ENCODE data around the gene LGALS4. TPM values are rescaled to one million over a fixed set of nuclear protein-coding genes. Genes with fewer than 3 reads are reported as not detected.
"Not testable (repeated sequence)": the region's sequence is repeated elsewhere in the genome, so short reads cannot be mapped to it uniquely, and the experiment has no call there.

LGALS4 gene
- total and polyA plus RNA-seq, 2 donors from 2014 or later, result 1.2 to 12.2 TPM

GRCh38 chr19:38763795-38764220 lies 48.9 kb downstream of the LGALS4 start:
- H3K9me3 ChIP-seq (ENCODE audit: control insufficient read depth in 2 of 3, insufficient read depth in 1 of 3, low read length in 3 of 3), result no peaks in the 10 kb centered on the region
- intact Hi-C loops (cut with DNase I), result no loop called here
- FAIRE-seq (peak; percentile 90), DNase-seq (peak in 1 of 5 donors; percentile 29)
- H3K27ac ChIP-seq (ENCODE audit: low read depth in 2 of 2, low read length in 2 of 2), result peak overlapping the region; percentile 7 to 37
- no peaks in the 10 kb centered on the region for H3K27me3 ChIP-seq (ENCODE audit: control insufficient read depth, insufficient read depth, low read length)
- no peak overlapping the region for H3K4me3 ChIP-seq (ENCODE audit: low read length in 3 of 3)
- peaks cover 0 to 5% (median 0%) of the 10 kb centered on the region in 3 donors for H3K4me1 ChIP-seq (ENCODE audit: control insufficient read depth in 2 of 3, insufficient read depth in 2 of 3, low read depth in 1 of 3, low read length in 3 of 3)
- no peak for TF ChIP-seq CTCF (IDR thresholded peaks at IDR 0.05; ENCODE audit: borderline replicate concordance, extremely low read depth, insufficient read depth)
- H3K36me3 ChIP-seq (ENCODE audit: control insufficient read depth in 2 of 3, insufficient read depth in 3 of 3, low read length in 3 of 3), result no peaks in the 10 kb centered on the region
- H3K9ac ChIP-seq (ENCODE audit: low read length in 3 of 3), result no peak overlapping the region

GRCh38 chr19:38761884-38762389 lies 50.8 kb downstream of the LGALS4 start:
- H3K4me3 ChIP-seq (ENCODE audit: low read length in 3 of 3); H3K36me3 ChIP-seq (ENCODE audit: control insufficient read depth in 2 of 3, insufficient read depth in 3 of 3, low read length in 3 of 3); H3K27ac ChIP-seq (ENCODE audit: low read depth in 2 of 2, low read length in 2 of 2); H3K4me1 ChIP-seq (ENCODE audit: control insufficient read depth in 2 of 3, insufficient read depth in 2 of 3, low read depth in 1 of 3, low read length in 3 of 3); FAIRE-seq; intact Hi-C loops (cut with DNase I); H3K27me3 ChIP-seq (ENCODE audit: control insufficient read depth, insufficient read depth, low read length); H3K9me3 ChIP-seq (ENCODE audit: control insufficient read depth in 2 of 3, insufficient read depth in 1 of 3, low read length in 3 of 3); DNase-seq; H3K9ac ChIP-seq (ENCODE audit: low read length in 3 of 3): not testable (repeated sequence)

- H3K9me3 ChIP-seq (ENCODE audit: control insufficient read depth in 2 of 3, insufficient read depth in 1 of 3, low read length in 3 of 3); DNase-seq; intact Hi-C loops (cut with DNase I); H3K4me3 ChIP-seq (ENCODE audit: low read length in 3 of 3); H3K9ac ChIP-seq (ENCODE audit: low read length in 3 of 3); FAIRE-seq; H3K27me3 ChIP-seq (ENCODE audit: control insufficient read depth, insufficient read depth, low read length); H3K27ac ChIP-seq (ENCODE audit: low read depth in 2 of 2, low read length in 2 of 2); H3K4me1 ChIP-seq (ENCODE audit: control insufficient read depth in 2 of 3, insufficient read depth in 2 of 3, low read depth in 1 of 3, low read length in 3 of 3); H3K36me3 ChIP-seq (ENCODE audit: control insufficient read depth in 2 of 3, insufficient read depth in 3 of 3, low read length in 3 of 3): not testable (repeated sequence)
Observed at GRCh38 chr19:38760805-38761517, 51.8 kb downstream of the LGALS4 start.

DNA sequence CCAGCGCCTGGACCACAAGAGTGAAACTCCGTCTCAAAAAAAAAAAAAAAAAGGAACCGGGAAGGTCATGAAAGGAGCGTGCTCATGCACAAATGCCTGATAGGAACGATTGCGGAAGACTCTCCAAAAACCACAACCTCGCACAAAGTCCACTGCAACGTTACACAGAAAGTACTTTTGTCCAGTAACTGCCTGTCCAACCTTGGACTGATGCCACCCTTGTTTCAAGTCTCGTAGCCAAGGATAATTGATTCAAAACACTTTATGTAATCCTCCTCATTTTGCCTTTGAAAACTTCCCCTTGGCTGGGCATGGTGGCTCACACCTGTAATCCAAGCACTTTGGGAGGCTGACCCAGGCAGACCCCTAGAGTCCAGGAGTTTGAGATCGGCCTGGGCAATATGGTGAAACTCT lies 53.1 kb downstream of the LGALS4 start:
- peaks cover 0 to 5% (median 0%) of the 10 kb centered on the region in 3 donors for H3K4me1 ChIP-seq (ENCODE audit: control insufficient read depth in 2 of 3, insufficient read depth in 2 of 3, low read depth in 1 of 3, low read length in 3 of 3)
- H3K4me3 ChIP-seq (ENCODE audit: low read length in 3 of 3), result no peak overlapping the region
- intact Hi-C loops (cut with DNase I), result loop anchor here (10.0 kb wide), 1 partner anchor 45 kb away; no protein-coding TSS in a partner anchor
- H3K27me3 ChIP-seq (ENCODE audit: control insufficient read depth, insufficient read depth, low read length), result no peaks in the 10 kb centered on the region
- H3K27ac ChIP-seq (ENCODE audit: low read depth in 2 of 2, low read length in 2 of 2), result peak overlapping the region; percentile 83 to 85
- FAIRE-seq, result no peak
- DNase-seq, result no peak
- no peaks in the 10 kb centered on the region for H3K36me3 ChIP-seq (ENCODE audit: control insufficient read depth in 2 of 3, insufficient read depth in 3 of 3, low read length in 3 of 3)
- TF ChIP-seq CTCF (IDR thresholded peaks at IDR 0.05; ENCODE audit: borderline replicate concordance, extremely low read depth, insufficient read depth), result no peak
- no peak overlapping the region for H3K9ac ChIP-seq (ENCODE audit: low read length in 3 of 3)
- no peaks in the 10 kb centered on the region for H3K9me3 ChIP-seq (ENCODE audit: control insufficient read depth in 2 of 3, insufficient read depth in 1 of 3, low read length in 3 of 3)

GRCh38 chr19:38754196-38754595 lies 58.5 kb downstream of the LGALS4 start:
- not testable (repeated sequence) for H3K27ac ChIP-seq (ENCODE audit: low read depth in 2 of 2, low read length in 2 of 2); H3K27me3 ChIP-seq (ENCODE audit: control insufficient read depth, insufficient read depth, low read length); H3K9me3 ChIP-seq (ENCODE audit: control insufficient read depth in 2 of 3, insufficient read depth in 1 of 3, low read length in 3 of 3); H3K4me1 ChIP-seq (ENCODE audit: control insufficient read depth in 2 of 3, insufficient read depth in 2 of 3, low read depth in 1 of 3, low read length in 3 of 3); H3K9ac ChIP-seq (ENCODE audit: low read length in 3 of 3); DNase-seq; H3K4me3 ChIP-seq (ENCODE audit: low read length in 3 of 3); FAIRE-seq; H3K36me3 ChIP-seq (ENCODE audit: control insufficient read depth in 2 of 3, insufficient read depth in 3 of 3, low read length in 3 of 3)
- intact Hi-C loops (cut with DNase I), result loop anchor here (10.0 kb wide), 1 partner anchor 51 kb away; no protein-coding TSS in a partner anchor

DNA sequence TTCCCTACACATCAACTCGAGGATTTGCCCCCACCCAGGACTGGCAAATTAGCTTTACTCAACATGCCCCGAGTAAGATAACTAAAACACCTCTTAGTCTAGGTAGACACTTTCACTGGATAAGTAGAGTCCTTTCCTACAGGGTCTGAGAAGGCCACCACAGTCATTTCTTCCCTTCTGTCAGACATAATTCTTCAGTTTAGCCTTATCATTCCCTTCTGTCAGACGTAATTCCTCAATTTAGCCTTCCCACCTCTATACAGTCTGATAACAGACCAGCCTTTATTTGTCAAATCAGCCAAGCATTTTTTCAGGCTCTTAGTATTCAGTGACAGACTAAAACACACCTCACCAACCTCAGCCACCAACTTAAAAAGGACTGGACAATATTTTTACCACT lies 59.0 kb downstream of the LGALS4 start:
- not testable (repeated sequence) for H3K4me1 ChIP-seq (ENCODE audit: control insufficient read depth in 2 of 3, insufficient read depth in 2 of 3, low read depth in 1 of 3, low read length in 3 of 3); FAIRE-seq; H3K27me3 ChIP-seq (ENCODE audit: control insufficient read depth, insufficient read depth, low read length); H3K9me3 ChIP-seq (ENCODE audit: control insufficient read depth in 2 of 3, insufficient read depth in 1 of 3, low read length in 3 of 3); DNase-seq; H3K9ac ChIP-seq (ENCODE audit: low read length in 3 of 3); H3K36me3 ChIP-seq (ENCODE audit: control insufficient read depth in 2 of 3, insufficient read depth in 3 of 3, low read length in 3 of 3); H3K4me3 ChIP-seq (ENCODE audit: low read length in 3 of 3); H3K27ac ChIP-seq (ENCODE audit: low read depth in 2 of 2, low read length in 2 of 2)
- intact Hi-C loops (cut with DNase I), result loop anchor here (10.0 kb wide), 1 partner anchor 51 kb away; no protein-coding TSS in a partner anchor

Measured in kidney (tissue), 14 donors.